Airway epithelial cell (primary cell): ENCODE results near the gene MPL. TPM values are rescaled to one million over a fixed set of nuclear protein-coding genes. Genes with fewer than 3 reads are reported as not detected.

Experiments used
- total RNA-seq: library from RNA; depleted of rRNA; stranded (reverse); fragments of >200 nt; gene quantifications from 2 replicates; pipeline ENCODE4 v1.2.3, GENCODE V29; 2015

The MPL gene
- total RNA-seq, result not detected in 2 replicates

GRCh38 chr1:43337588-43337987 lies at the start of gene MPL:
TSS of gene MPL (plus strand) at chr1:43337818. CDS start at chr1:43337849, 31 bp downstream.

GRCh38 chr1:43300378-43301094 lies 37.1 kb upstream of the MPL start, which contains the start of gene TIE1:
TSS of gene TIE1 (plus strand) at chr1:43300982. CDS start at chr1:43301072, 90 bp downstream.

GRCh38 chr1:43358746-43359693 lies 21.4 kb downstream of the MPL start, which contains the start of gene CDC20:
TSS of gene CDC20 (plus strand) at chr1:43358981. CDS start at chr1:43359216, 235 bp downstream.

GRCh38 chr1:43367904-43368645 lies 30.5 kb downstream of the MPL start, which contains the start of gene ELOVL1:
TSS of gene ELOVL1 (minus strand) at chr1:43368011. CDS start at chr1:43365609, 2,402 bp downstream.

GRCh38 chr1:43389326-43390313 lies 52.0 kb downstream of the MPL start, which contains the start of the genes MED8 and SZT2:
TSS of gene MED8 (minus strand) at chr1:43389800. CDS start at chr1:43389764, 36 bp downstream.
TSS of gene SZT2 (plus strand) at chr1:43389899. CDS start at chr1:43389969, 70 bp downstream.

Other genes with a start within 250 kb of the MPL start
- 145 and 162 TPM in 2 replicates for gene EBNA1BP2, start 165.5 kb upstream of the MPL start, total RNA-seq
- 0.14 TPM in 1 of 2 replicates, not detected in the other for gene CFAP57, start 165.5 kb upstream of the MPL start, total RNA-seq
- gene TMEM125, start 67.8 kb upstream of the MPL start, total RNA-seq, result 8.4 and 11.8 TPM in 2 replicates
- gene C1orf210, start 52.2 kb upstream of the MPL start, total RNA-seq, result 3.9 and 8.7 TPM in 2 replicates
- gene TIE1, start 36.8 kb upstream of the MPL start, total RNA-seq, result not detected in 2 replicates
- gene CDC20, start 21.2 kb downstream of the MPL start, total RNA-seq, result 152 and 191 TPM in 2 replicates
- 144 and 188 TPM in 2 replicates for gene ELOVL1, start 30.2 kb downstream of the MPL start, total RNA-seq
- gene MED8, start 52.0 kb downstream of the MPL start, total RNA-seq, result 36.0 and 39.4 TPM in 2 replicates
- 12.6 and 19.2 TPM in 2 replicates for gene SZT2, start 52.1 kb downstream of the MPL start, total RNA-seq
- gene HYI, start 116.1 kb downstream of the MPL start, total RNA-seq, result 51.7 and 60.2 TPM in 2 replicates
- 152 and 214 TPM in 2 replicates for gene PTPRF, start 193.1 kb downstream of the MPL start, total RNA-seq